Right forelimb (tissue), 1 donor: ENCODE results near the gene L1TD1.
A peak's percentile ranks its signal among the peaks of the same experiment; 100 is the strongest.
"Not testable (repeated sequence)": the region's sequence is repeated elsewhere in the genome, so short reads cannot be mapped to it uniquely, and the experiment has no call there.

ENCODE experiments used
- DNase-seq: peaks from one replicate; pipeline ENCODE4 v3.0.0-alpha.2; 2018

L1TD1 gene

GRCh38 chr1:62194651-62195544 is at the start of gene L1TD1:
Gene L1TD1, plus strand, starts transcription at chr1:62194849. Its CDS starts 11,780 bp downstream, at chr1:62206629.
- peak; percentile 59 for DNase-seq

GRCh38 chr1:62159940-62160348 is 34.7 kb upstream of the L1TD1 start:
- DNase-seq: no peak

- DNase-seq: no peak
Measured at GRCh38 chr1:62161711-62162110, 32.9 kb upstream of the L1TD1 start.

GRCh38 chr1:62170380-62170779 is 24.3 kb upstream of the L1TD1 start:
- DNase-seq: not testable (repeated sequence)

DNA sequence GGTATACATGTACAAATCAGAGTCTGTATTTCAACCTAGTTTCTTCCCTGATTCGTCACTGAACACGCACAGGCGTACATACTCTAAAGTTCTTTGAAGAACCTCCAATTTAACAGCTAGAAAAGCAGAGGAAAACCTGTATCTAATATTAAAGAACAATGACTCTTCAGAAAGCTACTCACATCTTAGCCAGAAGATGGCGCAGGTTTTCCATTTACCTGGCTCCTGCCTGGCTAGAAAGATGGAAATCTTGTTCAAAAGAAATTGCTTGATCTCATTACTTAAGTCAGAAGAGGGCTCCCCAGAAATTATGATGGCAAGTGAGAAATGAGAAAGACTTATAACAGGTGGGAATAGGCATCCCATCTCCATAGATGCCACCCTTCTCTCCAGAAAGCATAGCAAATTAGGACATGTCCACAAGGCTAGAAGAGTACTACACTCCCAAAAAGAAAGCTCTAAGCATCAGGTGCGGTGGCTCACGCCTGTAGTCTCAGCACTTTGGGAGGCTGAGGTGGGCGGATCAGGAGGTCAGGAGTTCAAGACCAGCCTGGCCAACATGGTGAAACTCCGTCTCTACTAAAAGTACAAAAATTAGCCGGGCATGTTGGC is 19.0 kb upstream of the L1TD1 start:
- peak; percentile 51 for DNase-seq

DNA sequence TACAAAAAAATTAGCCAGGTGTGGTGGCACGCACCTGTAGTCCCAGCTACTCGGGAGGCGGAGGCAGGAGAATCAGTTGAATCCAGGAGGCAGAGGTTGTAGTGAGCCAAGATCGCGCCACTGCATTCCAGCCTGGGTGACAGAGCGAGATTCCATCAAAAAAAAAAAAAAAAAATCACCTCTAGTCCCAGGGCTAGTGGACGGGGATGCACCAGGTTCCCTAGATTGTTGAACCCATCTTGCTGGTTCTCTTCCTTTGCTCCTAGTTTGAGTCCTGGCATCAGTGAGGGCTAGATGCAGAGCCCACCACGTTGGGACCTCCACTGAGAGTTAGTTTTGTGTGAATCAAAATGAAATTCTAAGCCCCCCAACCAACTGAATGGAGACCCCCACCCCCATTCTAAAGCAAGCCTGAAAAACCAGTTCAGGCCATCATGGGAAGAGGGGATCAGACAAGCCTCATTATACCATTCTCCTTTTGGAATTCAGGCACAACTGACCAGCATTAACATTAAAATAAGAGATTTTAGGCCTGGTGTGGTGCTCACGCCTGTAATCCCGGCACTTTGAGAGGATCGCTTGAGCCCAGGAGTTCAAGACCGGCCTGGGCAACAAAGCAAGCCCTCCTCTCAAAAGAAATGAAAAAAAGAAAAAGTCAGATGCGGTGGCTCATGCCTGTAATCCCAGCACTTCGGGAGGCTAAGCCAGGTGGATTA is 17.9 kb upstream of the L1TD1 start:
- DNase-seq: no peak

- DNase-seq: no peak
Measured at GRCh38 chr1:62177621-62178020, 17.0 kb upstream of the L1TD1 start.

DNA sequence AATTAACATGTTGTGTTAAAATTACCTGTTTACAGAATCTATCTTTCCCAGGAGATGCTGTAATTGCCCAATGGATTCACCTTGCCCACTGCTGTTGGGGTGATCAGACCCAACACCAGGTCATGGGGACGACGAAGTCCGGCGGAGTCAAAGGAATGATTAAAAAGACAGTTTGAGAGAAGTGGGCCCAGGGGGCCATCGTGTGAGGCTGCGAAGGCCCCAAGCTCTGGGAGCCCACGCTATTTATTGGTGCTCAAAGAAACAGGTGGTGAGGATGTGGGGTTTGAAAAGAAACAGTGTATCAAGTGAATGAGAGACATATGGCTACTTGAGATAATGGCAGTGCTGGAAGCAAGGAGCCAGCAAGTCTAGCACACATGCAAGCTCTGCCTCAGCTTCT is 16.3 kb upstream of the L1TD1 start:
- DNase-seq: no peak

- DNase-seq: not testable (repeated sequence)
Measured at GRCh38 chr1:62180054-62180453, 14.6 kb upstream of the L1TD1 start.

- DNase-seq: no peak
Measured at GRCh38 chr1:62180639-62181038, 14.0 kb upstream of the L1TD1 start.

- DNase-seq: no peak
Measured at GRCh38 chr1:62181532-62181931, 13.1 kb upstream of the L1TD1 start.

DNA sequence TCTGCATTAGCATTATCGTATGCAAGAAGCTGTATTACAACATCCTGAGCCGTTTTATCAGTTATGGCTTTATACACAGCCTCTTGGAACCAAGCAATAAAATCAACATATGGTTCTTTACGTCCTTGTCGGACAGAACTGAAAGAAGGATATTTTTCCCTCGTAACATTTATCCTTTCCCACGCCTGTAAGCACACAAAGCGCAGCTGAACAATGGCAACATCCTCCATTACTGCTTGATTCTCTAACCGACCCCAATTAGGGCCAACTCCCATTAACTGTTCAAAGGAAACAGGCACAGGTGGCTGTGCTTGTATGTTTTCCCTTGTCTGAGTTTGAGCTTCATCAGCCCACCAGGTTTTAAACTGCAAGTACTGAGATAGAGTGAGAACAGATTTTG is 12.5 kb upstream of the L1TD1 start:
- not testable (repeated sequence) for DNase-seq

DNA sequence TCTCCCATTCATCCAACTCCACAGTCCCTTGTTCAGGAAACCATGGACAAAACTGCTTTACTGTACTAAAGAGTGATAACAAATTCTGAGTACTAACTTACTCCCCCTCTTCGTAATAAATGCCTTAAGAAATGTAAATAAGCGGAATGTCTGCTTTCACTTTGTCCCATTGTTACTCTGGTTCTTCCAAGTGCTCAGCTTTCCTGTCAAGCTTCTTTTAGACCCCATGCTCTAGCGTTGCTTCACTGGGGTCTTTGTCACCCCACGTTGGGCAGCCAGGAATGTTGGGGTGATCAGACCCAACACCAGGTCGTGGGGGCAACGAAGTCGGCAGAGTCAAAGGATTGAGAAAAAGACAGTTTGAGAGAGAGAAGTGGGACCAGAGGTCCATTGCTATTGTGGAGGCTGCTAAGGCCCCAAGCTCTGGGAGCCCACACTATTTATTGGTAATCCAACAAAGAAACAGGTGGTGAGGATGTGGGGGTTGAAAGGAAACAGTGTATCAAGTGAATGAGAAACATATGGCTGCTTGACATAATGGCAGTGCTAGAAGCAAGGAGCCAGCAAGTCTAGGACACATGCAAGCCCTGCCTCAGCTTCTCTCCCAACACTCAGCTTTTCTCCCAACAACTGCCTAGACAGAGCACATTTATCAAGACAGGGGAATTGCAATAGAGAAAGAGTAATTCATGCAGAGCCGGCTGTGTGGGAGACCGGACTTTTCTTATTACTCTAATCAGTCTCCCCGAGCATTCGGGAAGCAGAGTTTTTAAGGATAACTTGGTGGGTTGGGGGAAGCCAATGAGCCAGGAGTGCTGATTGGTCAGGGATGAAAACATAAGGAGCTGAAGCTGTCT is 11.3 kb upstream of the L1TD1 start:
- DNase-seq: not testable (repeated sequence)

DNA sequence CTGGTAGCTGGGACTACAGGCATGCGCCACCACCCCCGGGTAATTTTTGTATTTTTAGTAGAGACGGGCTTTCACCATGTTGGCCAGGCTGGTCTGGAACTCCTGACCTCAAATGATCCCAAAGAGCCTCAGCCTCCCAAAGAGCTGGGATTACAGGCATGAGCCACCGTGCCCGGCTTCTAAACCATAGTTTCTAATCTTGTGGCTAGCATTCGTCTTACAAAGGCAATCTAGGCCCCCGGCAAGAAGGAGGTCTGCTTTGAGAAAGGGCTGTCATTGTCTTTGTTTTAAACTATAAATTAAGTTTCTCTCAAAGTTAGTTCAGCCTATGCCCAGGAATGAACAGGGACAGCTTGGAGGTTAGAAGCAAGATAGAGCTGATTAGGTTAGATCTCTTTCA is 10.3 kb upstream of the L1TD1 start:
- no peak for DNase-seq

- DNase-seq: not testable (repeated sequence)
Measured at GRCh38 chr1:62185233-62185632, 9.4 kb upstream of the L1TD1 start.

- DNase-seq: no peak
Measured at GRCh38 chr1:62185677-62186076, 9.0 kb upstream of the L1TD1 start.

DNA sequence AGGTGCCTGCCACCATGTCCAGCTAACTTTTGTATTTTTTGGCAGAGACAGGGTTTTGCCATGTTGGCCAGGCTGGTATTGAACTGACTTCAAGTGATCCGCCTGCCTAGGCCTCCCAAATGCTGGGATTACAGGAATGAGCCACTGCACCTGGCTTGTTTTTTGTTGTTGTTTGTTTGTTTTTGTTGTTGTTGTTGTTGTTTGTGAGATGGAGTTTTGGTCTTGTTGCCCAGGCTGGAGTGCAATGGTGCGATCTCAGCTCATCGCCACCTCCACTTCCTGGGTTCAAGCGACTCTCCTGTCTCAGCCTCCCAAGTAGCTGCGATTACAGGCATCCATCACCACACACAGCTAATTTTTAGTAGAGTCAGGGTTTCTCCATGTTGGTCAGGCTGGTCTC is 7.1 kb upstream of the L1TD1 start:
- no peak for DNase-seq

GRCh38 chr1:62188111-62188510 is 6.5 kb upstream of the L1TD1 start:
- DNase-seq: no peak

GRCh38 chr1:62196086-62196690 is 1.5 kb downstream of the L1TD1 start:
- DNase-seq: no peak

DNA sequence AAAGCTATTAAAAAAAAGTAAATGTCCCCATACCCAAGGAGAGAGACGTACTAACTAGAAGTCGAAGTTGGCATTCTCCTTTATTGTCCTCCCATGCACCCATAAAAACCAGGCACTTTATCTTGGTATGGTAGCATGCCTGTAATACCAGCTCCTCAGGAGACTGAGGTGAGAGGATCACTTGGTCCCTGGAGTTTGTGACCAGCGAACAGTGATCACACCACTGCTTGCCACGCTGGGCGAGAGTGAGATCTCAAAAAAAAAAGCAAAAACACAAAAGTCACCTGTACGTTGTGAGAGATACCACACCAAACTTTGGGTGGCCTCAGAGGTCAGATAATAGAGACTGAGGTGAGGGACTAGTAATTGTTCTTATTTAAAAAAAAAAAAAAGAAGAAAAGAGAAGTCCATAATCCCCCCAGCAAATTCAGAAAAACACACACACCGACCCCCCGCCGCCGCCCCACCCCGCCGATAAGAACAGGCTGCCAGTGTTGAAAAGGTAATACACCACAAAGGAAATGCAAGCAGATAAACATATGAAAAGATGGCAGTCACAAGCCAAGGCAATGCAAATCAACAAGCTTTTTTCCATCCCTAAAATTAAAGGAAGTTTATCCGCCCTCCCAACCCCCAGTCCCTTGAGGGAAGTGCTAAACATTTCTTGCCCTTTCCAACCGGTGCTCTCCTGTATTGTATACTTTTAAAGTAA is 3.6 kb downstream of the L1TD1 start:
- no peak for DNase-seq

DNA sequence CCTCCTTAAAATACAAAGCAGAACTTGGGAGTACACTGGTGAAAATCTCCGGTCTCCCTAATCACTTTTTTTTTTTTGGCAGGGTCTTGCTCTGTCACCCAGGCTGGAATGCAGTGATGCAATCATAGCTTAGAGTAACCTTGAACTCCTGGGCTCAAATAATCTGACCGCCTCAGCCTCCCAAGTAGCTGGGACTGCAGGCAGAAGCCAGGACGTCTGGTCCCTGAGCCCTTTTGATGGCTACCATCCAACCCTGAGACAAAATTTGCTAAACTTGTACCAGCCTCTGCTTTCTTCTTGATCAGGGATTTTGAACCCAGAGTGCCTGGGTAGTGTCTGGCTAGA is 4.1 kb downstream of the L1TD1 start:
- no peak for DNase-seq

DNA sequence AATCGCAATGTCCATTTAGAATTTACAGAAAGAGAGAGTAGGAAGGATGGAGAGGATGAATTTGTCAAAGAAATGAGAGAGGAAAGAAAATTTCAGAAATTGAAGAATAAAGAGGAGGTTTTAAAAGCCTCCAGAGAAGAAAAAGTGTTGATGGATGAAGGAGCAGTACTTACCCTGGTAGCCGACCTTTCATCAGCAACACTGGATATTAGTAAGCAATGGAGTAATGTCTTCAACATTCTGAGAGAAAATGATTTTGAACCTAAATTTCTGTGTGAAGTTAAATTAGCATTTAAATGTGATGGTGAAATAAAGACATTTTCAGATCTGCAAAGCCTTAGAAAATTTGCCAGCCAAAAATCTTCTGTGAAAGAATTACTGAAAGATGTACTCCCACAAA is 12.5 kb downstream of the L1TD1 start:
- DNase-seq: no peak
